Loucy (cell line): ENCODE results near the gene OGDHL.

Experiments
- H2AFZ ChIP-seq: fragments of 200-600 bp; sonication (generic); 2 replicates; pipeline ENCODE4 v1.6.0; 2016; ENCODE audit warnings: antibody characterized with exemption, mild to moderate bottlenecking, low read length, moderate library complexity
- H3F3A ChIP-seq: fragments of 200-600 bp; 2 replicates; pipeline ENCODE4 v1.6.0; 2016; ENCODE audit warnings: antibody characterized with exemption, low read depth, mild to moderate bottlenecking
- H3K27me3 ChIP-seq: fragments of 200-600 bp; sonication (generic); 2 replicates; pipeline ENCODE4 v1.6.1; 2014; ENCODE audit warnings: low read length, mild to moderate bottlenecking; ENCODE audit not compliant: insufficient read depth, poor library complexity, severe bottlenecking
- H3K36me3 ChIP-seq: fragments of 200-600 bp; sonication (generic); 2 replicates; pipeline ENCODE4 v1.6.1; 2016; ENCODE audit warnings: low read length; ENCODE audit not compliant: insufficient read depth
- H3K4me1 ChIP-seq: fragments of 200-600 bp; sonication (generic); 2 replicates; pipeline ENCODE4 v1.5.1; 2014; ENCODE audit warnings: low read length, mild to moderate bottlenecking; ENCODE audit not compliant: insufficient read depth, poor library complexity, severe bottlenecking
- H3K4me2 ChIP-seq: fragments of 200-600 bp; sonication (generic); 2 replicates; pipeline ENCODE4 v1.6.0; 2014; ENCODE audit warnings: antibody characterized with exemption, low read length, low read depth, mild to moderate bottlenecking; ENCODE audit not compliant: poor library complexity, severe bottlenecking
- H3K4me3 ChIP-seq: fragments of 200-600 bp; sonication (generic); 2 replicates; pipeline ENCODE4 v1.5.1; 2014; ENCODE audit warnings: low read length, mild to moderate bottlenecking, mixed read lengths; ENCODE audit not compliant: poor library complexity, severe bottlenecking
- H3K79me2 ChIP-seq: fragments of 200-600 bp; sonication (generic); 2 replicates; pipeline ENCODE4 v1.6.1; 2014; ENCODE audit warnings: low read length; ENCODE audit not compliant: insufficient read depth
- H3K9ac ChIP-seq: fragments of 200-600 bp; sonication (generic); 2 replicates; pipeline ENCODE4 v1.6.0; 2014; ENCODE audit warnings: mild to moderate bottlenecking, low read depth, low read length, moderate library complexity; ENCODE audit not compliant: poor library complexity, severe bottlenecking
- H3K9me2 ChIP-seq: fragments of 200-600 bp; sonication (generic); replicated peaks from 2 replicates; pipeline ENCODE4 v1.6.1; 2016; ENCODE audit warnings: low read depth, low read length, mixed read lengths
- H3K9me3 ChIP-seq: fragments of 200-600 bp; sonication (generic); 2 replicates; pipeline ENCODE4 v1.6.1; 2014; ENCODE audit warnings: mild to moderate bottlenecking, antibody characterized with exemption, low read length, low read depth; ENCODE audit not compliant: insufficient read depth
- H4K20me1 ChIP-seq: fragments of 200-600 bp; sonication (generic); 2 replicates; pipeline ENCODE4 v1.6.0; 2014; ENCODE audit warnings: antibody characterized with exemption, low read length, mild to moderate bottlenecking; ENCODE audit not compliant: insufficient read depth, poor library complexity, severe bottlenecking
- CTCF ChIP-seq: fragments of 200-600 bp; sonication (generic); conservative IDR thresholded peaks from 2 replicates; pipeline ENCODE4 v1.5.1; 2014; ENCODE audit warnings: mild to moderate bottlenecking, antibody characterized with exemption, low read length
- EZH2phosphoT487 ChIP-seq: fragments of 200-600 bp; IDR thresholded peaks from 2 replicates; pipeline ENCODE4 v1.6.1; 2018; ENCODE audit warnings: antibody characterized with exemption, mild to moderate bottlenecking, moderate library complexity, borderline replicate concordance

Gene OGDHL

GRCh38 chr10:49761789-49762565, at the start of gene OGDHL:
Gene OGDHL, minus strand, starts transcription at chr10:49762323. Its CDS starts 3,731 bp downstream, at chr10:49758592.
- Histone ChIP-seq H2AFZ (no peak within 1 kb of the TSS), H3K9me2 (no peaks in the 10 kb centered on the region), H3K4me2 (peak within 1 kb of the TSS; percentile 42), H3K9me3 (no peaks in the 10 kb centered on the region), H3F3A (no peaks in the 10 kb centered on the region), H3K9ac (no peak within 1 kb of the TSS), H3K4me3 (peak within 1 kb of the TSS; percentile 59), H3K27me3 (no peaks in the 10 kb centered on the region), H3K79me2 (no peaks in the 10 kb centered on the region), H3K4me1 (no peaks in the 10 kb centered on the region), H4K20me1 (no peaks in the 10 kb centered on the region), H3K36me3 (no peaks in the 10 kb centered on the region)
- no peak for TF ChIP-seq CTCF
- TF ChIP-seq EZH2phosphoT487: no peak

- no peak overlapping the region for H2AFZ ChIP-seq
- H3K9ac ChIP-seq: no peak overlapping the region
- TF ChIP-seq EZH2phosphoT487 (no peak), CTCF (no peak)
- no peaks in the 10 kb centered on the region for H3K9me3 ChIP-seq
- H3K36me3 ChIP-seq: no peaks in the 10 kb centered on the region
- H3K9me2 ChIP-seq: no peaks in the 10 kb centered on the region; the same call in 1 of the 2 replicates
- H4K20me1 ChIP-seq: no peaks in the 10 kb centered on the region
- no peak overlapping the region for H3K4me3 ChIP-seq
- no peak overlapping the region for H3K4me2 ChIP-seq
- H3K79me2 ChIP-seq: no peaks in the 10 kb centered on the region
- H3K27me3 ChIP-seq: no peaks in the 10 kb centered on the region
- H3F3A ChIP-seq: no peaks in the 10 kb centered on the region
- no peaks in the 10 kb centered on the region for H3K4me1 ChIP-seq
These were observed 41.9 kb upstream of the OGDHL start for GRCh38 chr10:49803988-49804387.

- H3K9me3 ChIP-seq: no peaks in the 10 kb centered on the region
- H3K36me3 ChIP-seq: no peaks in the 10 kb centered on the region
- no peak overlapping the region for H2AFZ ChIP-seq
- H4K20me1 ChIP-seq: no peaks in the 10 kb centered on the region
- H3K27me3 ChIP-seq: no peaks in the 10 kb centered on the region
- TF ChIP-seq EZH2phosphoT487: no peak
- TF ChIP-seq CTCF: no peak
- no peaks in the 10 kb centered on the region for H3K9me2 ChIP-seq
- H3K4me3 ChIP-seq: no peak overlapping the region
- H3F3A ChIP-seq: no peaks in the 10 kb centered on the region
- no peaks in the 10 kb centered on the region for H3K79me2 ChIP-seq
- no peak overlapping the region for H3K9ac ChIP-seq
- H3K4me1 ChIP-seq: no peaks in the 10 kb centered on the region
- no peak overlapping the region for H3K4me2 ChIP-seq
These were observed 36.2 kb upstream of the OGDHL start for GRCh38 chr10:49798275-49798674.
